PC-3 (cell line): Measurements from ENCODE around the gene SPDYE6. TPM values are rescaled to one million over a fixed set of nuclear protein-coding genes. Genes with fewer than 3 reads are reported as not detected.
"Not testable (repeated sequence)": the region's sequence is repeated elsewhere in the genome, so short reads cannot be mapped to it uniquely, and the experiment has no call there.

Source experiments
- ATAC-seq: fragments of 200-7000 bp; cut with Tn5 transposase; 2 replicates; pipeline ENCODE4 v1.9.1; 2020; ENCODE audit warnings: mild to moderate bottlenecking, moderate library complexity
- BruUV-seq: library from RNA; stranded (reverse); fragments of 400-500 nt; replicated peaks from 2 replicates; lab custom pipeline; 2021; lab: Mats Ljungman, UMichigan
- CTCF ChIA-PET: fragments of 300-600 bp; sonication (Branson Sonifier 250); formaldehyde crosslinking; loops from one replicate; lab custom pipeline; 2022; ENCODE audit warnings: antibody characterized with exemption; lab: Charles Lee
- POLR2A ChIA-PET: fragments of 300-600 bp; sonication (Branson Sonifier 250); formaldehyde crosslinking; loops from one replicate; lab custom pipeline; 2022; ENCODE audit warnings: antibody characterized with exemption; ENCODE audit not compliant: unreplicated experiment; lab: Charles Lee
- DNase-seq: peaks from one replicate; pipeline ENCODE4 v3.0.0-alpha.2; 2015
- H2AFZ ChIP-seq: fragments of 300-600 bp; sonication (generic); 2 replicates; pipeline ENCODE4 v1.6.0; 2016; ENCODE audit warnings: antibody characterized with exemption, low read length
- H3F3A ChIP-seq: fragments of 300-600 bp; sonication (generic); one replicate; pipeline ENCODE4 v1.6.0; 2017; ENCODE audit warnings: antibody characterized with exemption, low read length, control low read depth, mild to moderate bottlenecking; ENCODE audit not compliant: unreplicated experiment
- H3K27ac ChIP-seq: fragments of 300-600 bp; sonication (generic); 2 replicates; pipeline ENCODE4 v1.5.1; 2016; ENCODE audit warnings: mild to moderate bottlenecking, low read length
- H3K27me3 ChIP-seq: fragments of 300-600 bp; sonication (generic); 2 replicates; pipeline ENCODE4 v1.6.1; 2016; ENCODE audit warnings: low read length, mixed read lengths
- H3K36me3 ChIP-seq: fragments of 300-600 bp; sonication (generic); 2 replicates; pipeline ENCODE4 v1.6.1; 2016; ENCODE audit warnings: low read depth, mixed run types, low read length, mixed read lengths
- H3K4me1 ChIP-seq: fragments of 300-600 bp; sonication (generic); 2 replicates; pipeline ENCODE4 v1.5.1; 2016; ENCODE audit warnings: low read length; ENCODE audit not compliant: insufficient read depth
- H3K4me2 ChIP-seq: fragments of 300-600 bp; sonication (generic); 2 replicates; pipeline ENCODE4 v1.6.0; 2016; ENCODE audit warnings: low read length
- H3K4me3 ChIP-seq: fragments of 300-600 bp; sonication (generic); 2 replicates; pipeline ENCODE4 v1.5.1; 2016; ENCODE audit warnings: mild to moderate bottlenecking, low read length, mixed read lengths
- H3K79me2 ChIP-seq: fragments of 300-600 bp; sonication (generic); 2 replicates; pipeline ENCODE4 v1.6.1; 2017; ENCODE audit warnings: low read length, mixed read lengths
- H3K9ac ChIP-seq: fragments of 300-600 bp; sonication (generic); 2 replicates; pipeline ENCODE4 v1.6.0; 2016; ENCODE audit warnings: mild to moderate bottlenecking, low read length
- H3K9me2 ChIP-seq: fragments of 300-600 bp; sonication (generic); replicated peaks from 2 replicates; pipeline ENCODE4 v1.6.1; 2016; ENCODE audit warnings: mixed run types, low read length, mixed read lengths
- H3K9me3 ChIP-seq: fragments of 300-600 bp; sonication (generic); 2 replicates; pipeline ENCODE4 v1.6.1; 2016; ENCODE audit warnings: low read length, mixed read lengths
- H4K20me1 ChIP-seq: fragments of 300-600 bp; sonication (generic); 2 replicates; pipeline ENCODE4 v1.6.1; 2016; ENCODE audit warnings: low read length, mixed read lengths
- intact Hi-C: fragments of 100-400 bp; cut with micrococcal nuclease; formaldehyde crosslinking; loops from 2 replicates; pipeline ENCODE4 v1.9.0; 2023
- total RNA-seq: library from RNA; depleted of rRNA; stranded (reverse); fragments of >200 nt; gene quantifications from 2 replicates; pipeline ENCODE4 v1.2.3, GENCODE V29; 2014

SPDYE6 gene
- total RNA-seq, 1 experiment from 2014 or later, result not detected

DNA sequence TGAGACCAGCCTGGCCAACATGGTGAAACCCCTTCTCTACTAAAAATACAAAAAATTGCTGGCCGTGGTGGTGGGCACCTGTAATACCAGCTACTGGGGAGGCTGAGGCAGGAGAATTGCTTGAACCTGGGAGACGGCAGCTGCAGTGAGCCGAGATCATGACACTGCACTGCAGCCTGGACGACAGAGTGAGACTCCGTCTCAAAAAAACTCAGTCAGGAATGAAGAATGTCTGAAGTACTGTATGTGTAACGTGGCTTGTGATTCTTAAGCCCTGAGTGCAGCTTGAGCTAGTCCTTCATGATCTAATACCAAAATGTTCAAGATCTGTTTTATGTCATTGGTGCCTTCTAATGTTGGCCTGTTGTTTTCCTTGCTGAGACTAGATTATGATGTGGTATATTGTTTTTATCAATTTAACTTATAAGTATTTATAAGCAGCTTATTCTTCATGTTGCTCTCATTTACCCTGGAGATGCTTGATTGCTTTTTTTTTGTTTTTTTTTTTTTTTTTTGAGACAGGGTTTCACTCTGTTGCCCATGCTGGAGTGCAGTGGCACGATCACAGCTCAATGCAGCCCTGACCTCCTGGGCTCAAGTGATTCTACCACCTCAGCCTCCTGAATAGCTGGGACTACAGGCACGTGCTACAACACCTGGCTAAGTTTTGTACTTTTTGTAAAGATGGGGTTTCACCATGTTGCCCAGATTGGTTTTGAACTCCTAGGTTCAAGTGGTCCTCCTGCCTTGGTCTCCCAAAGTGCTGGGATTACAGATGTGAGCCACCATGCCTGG, 25.4 kb downstream of the SPDYE6 start:
- H3F3A ChIP-seq, H3K9ac ChIP-seq, H3K27ac ChIP-seq, BruUV-seq, ATAC-seq, H3K4me3 ChIP-seq, H3K4me1 ChIP-seq, POLR2A ChIA-PET, H3K27me3 ChIP-seq, H3K36me3 ChIP-seq, DNase-seq, H3K9me3 ChIP-seq, CTCF ChIA-PET, H3K79me2 ChIP-seq, intact Hi-C loops, H3K4me2 ChIP-seq, H4K20me1 ChIP-seq, H2AFZ ChIP-seq, H3K9me2 ChIP-seq: not testable (repeated sequence)

DNA sequence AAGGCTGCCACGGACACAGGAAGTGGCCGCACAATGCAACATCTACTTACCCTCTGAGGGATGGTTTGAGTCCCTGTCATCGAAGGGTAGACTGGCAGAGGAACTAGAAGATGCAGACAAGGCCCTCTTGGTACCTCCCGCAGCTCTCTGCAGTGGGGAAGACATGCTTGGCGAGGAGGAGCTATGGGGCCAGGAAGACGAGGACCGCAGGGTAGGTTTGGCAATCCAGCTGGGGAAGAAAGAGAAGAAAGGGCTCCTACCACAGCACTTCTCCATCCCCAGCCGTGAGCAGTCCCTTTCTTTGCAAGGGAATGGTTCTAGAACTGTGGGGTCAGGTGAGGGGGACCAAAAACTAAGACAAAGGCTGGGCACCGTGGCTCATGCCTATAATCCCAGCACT, 26.9 kb downstream of the SPDYE6 start:
- intact Hi-C loops, H3K4me3 ChIP-seq, H4K20me1 ChIP-seq, H3K9me2 ChIP-seq, H3K4me2 ChIP-seq, H3K9ac ChIP-seq, H3K27ac ChIP-seq, BruUV-seq, H3K4me1 ChIP-seq, H3F3A ChIP-seq, H3K79me2 ChIP-seq, H3K9me3 ChIP-seq, H3K36me3 ChIP-seq, CTCF ChIA-PET, H2AFZ ChIP-seq, ATAC-seq, POLR2A ChIA-PET, H3K27me3 ChIP-seq, DNase-seq: not testable (repeated sequence)

DNA sequence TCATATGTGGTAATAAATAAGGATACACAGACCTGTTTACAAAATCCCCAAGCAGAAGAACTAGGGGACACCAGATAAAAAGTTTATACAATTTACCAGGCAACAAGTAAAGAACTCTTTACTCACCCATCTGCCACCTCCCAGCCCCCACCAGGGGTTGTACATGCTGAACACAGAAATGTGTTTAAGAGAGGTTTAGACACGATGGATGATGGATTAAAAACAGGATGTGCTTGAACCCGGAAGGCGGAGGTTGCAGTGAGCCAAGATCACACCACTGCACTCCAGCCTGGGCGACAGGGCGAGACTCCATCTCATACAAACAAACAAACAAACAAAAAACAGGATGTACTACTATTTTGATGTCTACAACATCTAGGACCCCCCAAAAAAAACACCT, 27.4 kb downstream of the SPDYE6 start:
- H3K4me2 ChIP-seq, H3K9me2 ChIP-seq, ATAC-seq, H3K4me3 ChIP-seq, H3K9ac ChIP-seq, H3F3A ChIP-seq, H3K4me1 ChIP-seq, H4K20me1 ChIP-seq, H3K27ac ChIP-seq, H2AFZ ChIP-seq, H3K9me3 ChIP-seq, intact Hi-C loops, H3K36me3 ChIP-seq, DNase-seq, H3K79me2 ChIP-seq, CTCF ChIA-PET, POLR2A ChIA-PET, BruUV-seq, H3K27me3 ChIP-seq: not testable (repeated sequence)

- BruUV-seq, H3K9ac ChIP-seq, H3K27ac ChIP-seq, H3K4me2 ChIP-seq, intact Hi-C loops, DNase-seq, H3F3A ChIP-seq, ATAC-seq, H3K9me2 ChIP-seq, H2AFZ ChIP-seq, POLR2A ChIA-PET, H3K4me1 ChIP-seq, H3K36me3 ChIP-seq, H4K20me1 ChIP-seq, H3K79me2 ChIP-seq, H3K27me3 ChIP-seq, CTCF ChIA-PET, H3K4me3 ChIP-seq, H3K9me3 ChIP-seq: not testable (repeated sequence)
Observed at GRCh38 chr7:102327183-102327582, 29.1 kb downstream of the SPDYE6 start.
